Suppressor macrophage treated with lipopolysaccharide for 4 hours (primary cell): Measurements from ENCODE around the gene OSBP2.

Experiments
- DNase-seq: peaks from one replicate; pipeline ENCODE4 v3.0.0-alpha.2; 2020

Gene OSBP2

DNA sequence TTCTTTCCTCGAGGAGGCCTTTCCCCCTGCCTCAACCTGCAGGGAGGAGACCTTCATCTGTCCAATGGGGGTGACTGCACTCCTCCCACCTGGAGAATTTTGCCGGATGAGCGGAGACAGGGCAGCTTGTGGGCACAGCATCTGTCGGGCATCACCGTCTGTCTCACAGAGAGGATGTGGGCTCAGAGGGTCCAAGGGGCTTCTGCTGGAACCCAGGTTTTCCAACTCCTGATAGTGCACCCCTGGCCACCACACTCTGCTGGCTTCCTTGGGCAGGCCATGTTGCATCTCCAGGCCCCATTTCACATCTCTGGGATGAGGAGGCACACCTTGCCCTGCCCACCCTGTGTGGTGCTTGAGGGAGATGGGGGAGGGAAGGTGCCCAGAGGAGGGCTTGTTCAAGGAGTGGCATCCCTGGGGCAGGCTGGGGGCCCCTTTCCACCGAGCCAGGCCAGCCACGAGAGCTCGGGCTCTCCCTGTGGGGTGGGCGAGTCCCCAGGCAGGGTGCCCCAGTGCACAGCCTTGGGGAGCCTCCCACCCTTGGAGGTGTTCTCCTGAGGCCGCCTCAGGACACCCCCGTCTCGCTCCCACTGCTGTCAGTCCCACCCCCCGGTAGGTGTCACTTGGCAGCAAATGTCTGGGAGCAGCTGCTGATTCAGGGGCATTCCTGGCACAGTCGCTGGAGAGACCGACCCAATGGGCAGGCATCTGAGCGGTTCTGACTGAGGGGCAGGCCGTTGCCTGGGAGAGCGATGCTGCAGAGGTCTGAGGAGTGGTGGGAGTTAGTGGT, 189.7 kb downstream of the OSBP2 start:
- no peak for DNase-seq

- no peak for DNase-seq
Observed at GRCh38 chr22:30885001-30885366, 190.3 kb downstream of the OSBP2 start.

DNA sequence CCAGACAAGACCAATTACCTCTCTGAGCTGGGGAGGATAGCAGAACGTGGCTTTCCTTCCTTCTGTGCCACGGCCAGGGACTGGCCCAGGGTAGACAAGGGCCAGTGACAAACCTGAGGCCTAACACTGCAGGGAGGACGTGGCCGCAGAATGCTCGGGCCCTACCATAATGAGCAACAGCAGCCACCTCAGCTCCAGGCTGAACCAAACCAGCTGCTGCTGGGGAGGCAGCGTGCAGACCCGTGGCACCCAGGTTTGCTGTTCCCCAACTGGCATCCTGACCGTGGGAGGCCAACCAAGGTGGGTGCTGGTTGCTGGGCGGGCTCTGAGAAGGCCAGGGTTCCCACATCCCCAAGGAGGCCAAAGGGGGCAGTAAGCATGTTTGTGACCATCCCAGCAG, 190.9 kb downstream of the OSBP2 start:
- no peak for DNase-seq

GRCh38 chr22:30887453-30887852, 192.8 kb downstream of the OSBP2 start:
- DNase-seq, result no peak

DNA sequence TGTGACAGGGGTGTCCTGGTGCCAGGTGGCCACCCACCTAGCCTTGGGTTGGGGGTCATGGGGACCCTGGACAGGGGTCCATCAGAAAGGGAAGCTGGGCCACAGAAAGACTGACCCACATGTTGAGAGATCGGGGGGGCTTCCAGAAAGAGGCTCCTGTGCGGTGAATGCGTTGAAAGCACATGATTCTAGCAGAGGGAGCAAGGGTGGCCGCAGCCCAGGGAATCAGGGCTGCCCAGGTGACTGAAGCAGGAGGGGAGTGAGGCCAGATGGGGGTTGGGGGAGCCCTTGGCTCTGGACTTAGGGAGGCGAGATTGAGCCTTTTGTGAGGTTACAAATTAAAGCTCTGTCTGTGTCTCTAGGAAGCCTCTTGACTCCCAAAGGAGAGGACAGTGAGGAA, 193.2 kb downstream of the OSBP2 start:
- DNase-seq, result no peak

DNA sequence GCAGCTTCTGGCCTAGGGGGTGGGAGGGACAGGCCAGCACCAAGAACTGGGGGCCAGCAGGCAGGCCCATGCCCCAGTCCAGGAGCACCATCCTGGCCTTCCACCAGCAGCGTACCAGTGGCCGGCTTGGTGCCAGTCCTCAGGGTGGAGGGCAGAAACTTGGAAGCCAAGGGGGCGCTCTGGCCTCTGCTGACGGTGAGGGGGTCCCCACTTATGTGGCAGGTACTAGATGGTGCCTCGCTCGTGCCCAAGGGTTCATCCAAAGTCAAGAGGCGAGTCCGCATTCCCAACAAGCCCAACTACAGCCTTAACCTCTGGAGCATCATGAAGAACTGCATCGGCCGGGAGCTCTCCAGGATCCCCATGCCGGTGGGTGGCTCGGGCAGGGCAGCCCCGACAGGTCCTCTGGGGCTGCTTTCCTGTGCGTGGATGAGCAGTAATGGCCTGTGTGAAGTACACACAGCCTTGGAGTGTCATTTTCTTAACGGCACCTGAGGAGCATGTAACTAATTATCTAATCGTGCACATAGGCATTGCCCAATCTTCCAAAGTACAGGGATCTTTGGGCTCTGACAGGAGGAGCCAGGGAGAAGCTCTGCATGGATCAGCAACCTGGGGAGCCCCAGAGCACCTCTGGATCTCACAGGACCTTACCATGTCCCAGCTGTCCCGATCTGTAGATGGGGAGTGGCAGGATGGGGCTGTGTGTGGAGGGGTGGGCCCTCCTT, 194.8 kb downstream of the OSBP2 start:
- DNase-seq, result no peak

GRCh38 chr22:30889996-30890480, 195.4 kb downstream of the OSBP2 start:
- DNase-seq, result no peak

- peak; percentile 34 for DNase-seq
Observed at GRCh38 chr22:30890686-30891442, 196.2 kb downstream of the OSBP2 start.

DNA sequence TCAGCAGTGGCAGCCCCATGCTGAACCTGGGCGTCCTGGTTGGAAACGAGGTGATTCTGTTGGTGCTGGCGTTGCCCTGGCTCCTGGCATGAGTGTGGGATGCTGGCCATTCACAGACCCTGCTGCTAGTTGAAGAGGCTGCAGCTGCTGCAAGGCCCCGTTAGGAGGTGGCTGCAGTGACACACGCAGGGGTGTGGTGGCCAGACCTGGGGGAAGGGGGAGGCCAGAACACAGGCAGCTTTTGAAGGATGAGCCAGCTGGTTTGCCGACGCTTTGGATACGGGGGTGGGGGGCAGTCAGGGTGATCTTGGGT, 196.7 kb downstream of the OSBP2 start:
- no peak for DNase-seq

GRCh38 chr22:30891781-30892180, 197.1 kb downstream of the OSBP2 start:
- no peak for DNase-seq

DNA sequence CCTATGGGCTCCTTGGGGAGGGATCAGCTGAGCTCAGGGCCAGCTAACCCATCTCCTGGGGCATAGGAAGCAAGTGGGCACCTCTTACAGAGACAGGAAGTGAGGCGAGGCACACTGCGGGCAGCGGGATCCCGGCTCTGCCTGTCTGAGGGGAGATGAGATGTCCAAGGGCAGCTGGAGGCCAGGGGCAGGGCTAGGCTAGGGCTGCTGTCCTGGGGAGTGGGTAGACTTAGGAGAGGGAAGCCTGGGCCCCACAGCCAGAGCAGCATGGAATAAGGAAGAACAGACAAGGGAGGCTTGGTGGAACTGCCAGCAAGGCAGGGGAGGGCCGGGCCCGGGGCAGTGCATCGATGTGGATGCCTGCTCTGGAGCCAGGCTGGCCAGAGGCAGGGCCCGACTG, 197.6 kb downstream of the OSBP2 start:
- DNase-seq, result no peak

DNA sequence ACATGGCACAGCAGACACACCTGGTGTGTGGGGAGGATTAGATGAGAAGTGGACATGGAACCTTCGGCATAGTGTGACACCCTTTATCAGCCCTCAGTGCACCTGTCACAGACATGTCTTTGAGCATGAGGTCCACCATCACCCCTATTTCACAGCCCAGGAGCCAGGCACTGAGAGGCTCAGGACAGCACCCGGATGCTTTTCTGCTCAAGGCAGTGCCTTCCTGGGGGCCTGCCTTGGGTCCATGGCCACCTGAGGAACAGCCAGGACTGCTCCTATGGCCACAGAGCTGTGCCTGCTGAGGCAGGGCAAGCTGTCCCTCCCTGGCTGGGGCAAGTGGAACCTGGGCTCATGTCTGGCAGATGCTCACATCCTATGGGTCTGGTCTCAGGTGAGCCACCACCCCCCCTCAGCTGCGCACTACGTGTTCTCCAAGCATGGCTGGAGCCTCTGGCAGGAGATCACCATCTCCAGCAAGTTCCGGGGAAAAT, 198.1 kb downstream of the OSBP2 start:
- DNase-seq, result no peak

- no peak for DNase-seq
Observed at GRCh38 chr22:30893434-30894370, 199.0 kb downstream of the OSBP2 start.

GRCh38 chr22:30894371-30894740, 199.7 kb downstream of the OSBP2 start:
- no peak for DNase-seq

- DNase-seq, result no peak
Observed at GRCh38 chr22:30902496-30903357, 208.1 kb downstream of the OSBP2 start.

- DNase-seq, result no peak
Observed at GRCh38 chr22:30903876-30904460, 209.3 kb downstream of the OSBP2 start.

- DNase-seq, result no peak
Observed at GRCh38 chr22:30905696-30906341, 211.1 kb downstream of the OSBP2 start.

DNA sequence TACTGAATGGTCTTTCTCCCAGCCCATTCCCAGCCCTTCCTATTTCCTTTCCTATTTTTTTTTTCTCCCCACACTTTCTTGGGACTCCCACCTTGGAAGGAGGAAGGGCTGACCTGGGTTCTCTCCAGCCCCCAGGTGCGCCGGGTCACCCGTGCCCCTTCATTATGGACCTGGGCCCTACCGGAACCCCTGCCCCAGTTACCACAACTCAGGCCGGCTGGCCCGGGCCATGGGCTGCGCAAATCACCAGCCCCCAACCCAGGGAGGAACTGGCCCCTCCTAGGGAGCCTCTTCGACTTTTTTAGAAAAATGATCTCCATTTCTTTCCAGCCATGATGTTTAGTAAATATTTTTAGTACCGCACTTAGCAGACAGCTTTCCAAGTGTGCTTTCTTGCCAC, 211.7 kb downstream of the OSBP2 start:
- no peak for DNase-seq

DNA sequence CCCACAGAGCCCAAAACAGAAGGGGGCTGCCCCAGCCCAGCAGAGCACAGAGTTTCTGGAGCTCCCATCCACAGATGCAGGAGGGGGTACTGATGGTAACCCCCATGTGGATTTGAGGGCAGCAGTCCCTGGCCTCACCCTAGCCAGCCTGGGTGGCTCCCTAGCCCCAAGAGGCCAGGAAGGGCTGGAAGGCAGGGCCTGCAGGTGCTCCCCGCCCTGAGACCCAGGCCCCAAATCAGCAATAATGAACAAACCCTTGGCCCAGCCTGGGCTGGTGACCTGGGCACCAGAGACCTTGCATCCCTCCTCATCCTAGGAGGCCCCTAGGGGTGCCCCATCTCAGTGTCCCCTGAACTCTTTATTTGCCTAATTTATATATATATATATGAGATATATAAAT, 212.3 kb downstream of the OSBP2 start:
- DNase-seq, result no peak

DNA sequence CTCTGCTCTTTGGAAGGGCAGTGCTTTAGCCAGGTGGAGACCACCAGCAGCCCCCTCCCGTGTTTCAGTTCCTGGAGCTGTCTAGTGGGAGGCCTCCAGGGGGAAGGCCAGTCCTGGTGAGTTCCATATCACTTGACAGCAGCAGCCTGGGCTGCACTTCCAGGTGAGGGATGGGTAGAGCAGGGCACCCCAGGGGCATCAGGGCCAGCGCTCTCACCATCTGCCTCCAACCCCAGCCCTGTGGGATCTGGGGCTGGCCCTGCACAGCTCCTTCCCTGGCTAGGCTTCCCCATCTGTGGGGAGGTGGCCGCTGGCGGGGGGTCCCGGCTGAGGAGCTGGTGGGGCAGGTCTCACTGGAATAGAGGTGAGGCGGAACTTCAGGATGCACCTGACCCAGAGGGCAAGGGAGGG, 213.4 kb downstream of the OSBP2 start:
- no peak for DNase-seq

- DNase-seq, result no peak
Observed at GRCh38 chr22:30909306-30909705, 214.6 kb downstream of the OSBP2 start.
